ENCODE results near the gene EEFSEC.

Gene EEFSEC

DNA sequence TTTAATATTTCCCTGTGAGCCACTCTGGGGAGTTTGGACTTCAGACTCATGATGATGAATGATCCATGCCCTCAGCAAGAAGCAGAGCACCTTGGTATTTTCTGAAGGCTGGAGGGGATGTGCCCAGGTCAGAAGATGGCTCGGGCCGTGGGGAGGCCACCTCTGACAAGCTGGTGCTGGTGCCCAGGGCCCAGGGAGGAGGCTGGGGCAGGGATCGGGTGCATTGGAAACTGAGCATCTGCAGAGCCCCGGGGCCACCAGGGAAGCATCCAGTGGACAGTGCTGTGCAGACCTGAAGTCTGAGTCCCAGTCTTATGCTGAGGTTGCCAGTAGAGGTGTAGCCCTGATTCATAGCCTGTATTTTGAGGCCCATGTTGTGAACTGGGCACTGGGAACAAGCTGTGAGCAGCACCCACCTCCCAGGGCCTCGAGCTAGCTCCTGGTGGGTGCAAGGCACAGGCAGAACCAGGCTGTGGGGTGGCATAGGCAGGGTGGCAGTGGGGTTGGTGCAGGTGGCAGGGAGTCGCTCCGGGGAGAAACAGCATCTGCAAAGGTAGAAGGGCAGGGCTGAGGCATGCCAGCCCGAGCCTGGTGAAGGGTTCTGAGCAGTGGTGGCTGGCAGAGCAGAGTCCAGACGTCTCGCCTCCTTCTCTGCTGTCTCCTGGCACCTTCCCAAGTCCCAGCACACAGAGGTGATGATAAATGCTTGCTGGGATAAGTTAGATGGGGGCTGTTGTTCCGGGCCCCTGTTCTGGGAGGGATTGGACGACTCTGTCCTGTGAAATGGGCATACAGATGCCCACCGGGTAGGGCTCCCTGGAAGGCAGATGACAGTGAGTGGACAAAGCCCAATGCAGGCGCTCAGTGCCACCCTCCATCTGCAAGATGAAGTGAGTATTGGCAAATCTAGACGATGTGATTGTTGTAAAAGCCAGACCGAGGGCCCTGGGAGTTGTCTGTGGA lies 302.8 kb downstream of the EEFSEC start:
- Histone ChIP-seq H3K4me1 (ENCODE audit: insufficient read depth, low read length) (no peaks in the 10 kb centered on the region), H3K36me3 (ENCODE audit: insufficient read depth, low read length) (no peaks in the 10 kb centered on the region), H3K9ac (ENCODE audit: low read depth, low read length) (no peak overlapping the region), H3K9me3 (ENCODE audit: control insufficient read depth, insufficient read depth, low read length) (no peaks in the 10 kb centered on the region)

DNA sequence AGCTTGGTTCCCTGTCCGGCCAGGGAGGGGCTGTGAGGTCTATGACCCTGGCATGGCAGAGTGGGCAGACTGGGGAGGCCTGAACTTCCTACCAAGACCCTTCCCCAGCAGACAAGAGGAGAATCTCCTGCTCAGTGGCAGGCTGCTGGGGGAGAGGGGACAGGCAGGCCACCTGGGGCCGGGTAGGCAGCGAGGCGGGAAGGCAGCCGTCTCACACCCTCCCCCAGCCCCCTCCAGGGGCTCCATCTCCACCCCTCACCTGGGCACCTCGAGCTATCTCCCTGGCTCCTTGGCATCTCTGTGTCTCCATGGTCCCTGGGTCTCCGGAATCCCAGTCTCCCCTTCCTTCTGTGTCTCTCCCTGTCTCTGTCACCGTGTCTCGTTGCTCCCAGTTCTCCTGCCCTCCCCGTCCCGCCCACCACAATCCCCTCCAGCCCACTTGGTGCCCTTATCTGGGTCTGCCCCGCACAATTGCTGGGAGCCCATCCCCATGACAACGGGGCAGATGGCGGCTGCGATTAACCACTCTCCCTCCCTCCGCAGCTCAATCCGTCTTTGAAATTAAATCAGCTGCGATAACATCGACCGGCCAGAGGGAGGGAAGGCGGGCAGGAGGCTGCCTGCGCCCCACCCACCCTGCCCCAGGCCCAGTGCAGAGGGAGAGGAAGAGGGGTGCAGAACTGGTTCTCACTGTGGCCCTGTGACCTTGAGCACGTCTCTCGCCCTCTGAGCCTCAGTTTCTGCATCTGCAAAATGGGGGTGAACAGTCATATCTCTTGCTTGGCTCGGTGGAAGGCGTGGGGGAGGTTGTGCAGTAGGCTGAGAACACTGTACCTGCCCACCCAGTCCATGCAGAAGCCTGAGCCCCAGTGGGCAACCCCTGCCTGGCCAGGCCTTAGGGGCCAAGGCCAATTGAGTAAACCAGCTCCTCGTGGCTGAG lies 303.8 kb downstream of the EEFSEC start:
- Histone ChIP-seq H3K9me3 (ENCODE audit: control insufficient read depth, insufficient read depth, low read length) (no peaks in the 10 kb centered on the region), H3K9ac (ENCODE audit: low read depth, low read length) (no peak overlapping the region), H3K36me3 (ENCODE audit: insufficient read depth, low read length) (no peaks in the 10 kb centered on the region), H3K4me1 (ENCODE audit: insufficient read depth, low read length) (no peaks in the 10 kb centered on the region)

DNA sequence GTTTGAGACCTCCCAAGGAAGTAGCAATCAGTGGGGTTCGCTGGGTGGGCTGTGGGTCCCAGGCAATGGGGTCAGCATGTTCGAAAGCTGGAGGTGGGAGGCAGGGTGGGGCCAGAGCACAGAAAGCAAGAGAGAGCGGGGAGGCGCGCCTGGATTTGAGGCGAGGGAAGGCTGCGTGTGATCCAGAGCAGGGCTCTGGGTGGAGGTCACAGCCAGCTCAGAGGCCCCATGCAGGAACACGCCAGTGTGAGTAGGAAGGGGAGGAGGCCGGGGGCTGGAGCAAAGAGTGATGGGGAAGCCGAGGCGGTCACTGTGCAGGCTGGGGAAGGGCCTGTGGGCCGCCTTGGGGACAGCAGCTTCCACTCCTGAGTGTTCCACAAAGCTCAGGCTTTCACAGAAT lies 304.7 kb downstream of the EEFSEC start:
- no peaks in the 10 kb centered on the region for H3K36me3 ChIP-seq (ENCODE audit: insufficient read depth, low read length)
- H3K4me1 ChIP-seq (ENCODE audit: insufficient read depth, low read length) = no peaks in the 10 kb centered on the region
- no peaks in the 10 kb centered on the region for H3K9me3 ChIP-seq (ENCODE audit: control insufficient read depth, insufficient read depth, low read length)
- no peak overlapping the region for H3K9ac ChIP-seq (ENCODE audit: low read depth, low read length)

All from ES-I3 (cell line).